Uterus (tissue), 4 donors: ENCODE data around the gene UBASH3A. TPM values are rescaled to one million over a fixed set of nuclear protein-coding genes. Genes with fewer than 3 reads are reported as not detected.

Experiments
- DNase-seq, 2 donors: peaks; one replicate each; pipeline ENCODE4 v3.0.0-alpha.2; 2019 to 2020
- H3K27ac ChIP-seq, 2 donors: fragments of 200-600 bp; sonication (generic); 1 replicate in 1 of 2; 2 replicates in 1 of 2; pipeline ENCODE4 v1.5.1; 2016 to 2018
- H3K27me3 ChIP-seq, 2 donors: fragments of 200-600 bp; sonication (generic); one replicate each; pipeline ENCODE4 v1.5.1; 2018 to 2019; ENCODE audit warnings: control low read depth in 1 of 2
- H3K36me3 ChIP-seq, 2 donors: fragments of 200-600 bp; sonication (generic); one replicate each; pipeline ENCODE4 v1.5.1; 2019; ENCODE audit warnings: control low read depth in 1 of 2
- H3K4me1 ChIP-seq, 2 donors: fragments of 200-600 bp; sonication (generic); one replicate each; pipeline ENCODE4 v1.5.1; 2018 to 2019; ENCODE audit warnings: control low read depth in 1 of 2
- H3K4me3 ChIP-seq, 2 donors: fragments of 200-600 bp; sonication (generic); 1 replicate in 1 of 2; 2 replicates in 1 of 2; pipeline ENCODE4 v1.5.1; 2018 to 2019; ENCODE audit warnings: mild to moderate bottlenecking in 1 of 2
- H3K9me3 ChIP-seq, 2 donors: fragments of 200-600 bp; sonication (generic); one replicate each; pipeline ENCODE4 v1.5.1; 2019; ENCODE audit warnings: control low read depth in 1 of 2
- POLR2A ChIP-seq, 2 donors: fragments of 450-650 bp; IDR thresholded peaks; one replicate each; pipeline ENCODE4 v1.6.1; 2016; ENCODE audit warnings: antibody characterized with exemption in 2 of 2, mild to moderate bottlenecking in 1 of 2, moderate library complexity in 1 of 2
- intact Hi-C: fragments of 100-400 bp; cut with DNase I; formaldehyde crosslinking; loops from one replicate; pipeline ENCODE4 v1.15.1; 2023; ENCODE audit warnings: low total_unique reads
- total RNA-seq, 4 donors: library from RNA; depleted of rRNA in 3 of 4; stranded (reverse); fragments of >200 nt in 3 of 4; gene quantifications; one replicate each; pipeline versions ENCODE4 v1.1.0 to v1.2.4, GENCODE V29; 2014 to 2023
- TF ChIP-seq, protein P1 (sequence below), 4 experiments: fragments of 200-600 bp in 2 of 4; fragments of 450-650 bp in 2 of 4; sonication (generic) in 2 of 4; IDR thresholded peaks; one replicate each; pipeline ENCODE4 v1.5.1; 2016 to 2019; ENCODE audit warnings: antibody characterized with exemption in 4 of 4, mild to moderate bottlenecking in 2 of 4, moderate library complexity in 1 of 4
- donor health status: DM: yes; HTN: yes; CAD: no.

UBASH3A gene
- total RNA-seq, 4 donors from 2014 or later: 0.79 to 1.0 TPM; not detected in 2

DNA sequence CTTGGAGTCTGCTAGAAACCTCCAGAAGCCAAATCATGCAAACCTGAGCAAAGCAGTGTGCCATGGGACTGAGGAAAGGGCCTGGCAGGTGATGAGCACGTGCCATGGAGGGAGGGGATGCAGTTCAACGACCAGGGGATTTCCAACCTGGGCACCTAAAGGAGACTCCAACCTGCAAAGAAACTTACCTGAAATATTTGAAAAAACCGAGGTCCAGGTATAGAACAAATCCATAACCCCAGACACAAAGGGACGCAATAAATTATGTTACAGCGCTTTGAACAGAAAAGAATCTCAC, 8.9 kb downstream of the UBASH3A start:
- intact Hi-C loops: no loop called here
- Histone ChIP-seq H3K27ac (no peak overlapping the region), H3K4me1 (no peaks in the 10 kb centered on the region), H3K9me3 (no peaks in the 10 kb centered on the region), H3K27me3 (peaks cover 0 to 5% of the 10 kb centered on the region in 2 donors), H3K4me3 (no peak overlapping the region), H3K36me3 (no peaks in the 10 kb centered on the region)
- TF ChIP-seq, protein P1, sequence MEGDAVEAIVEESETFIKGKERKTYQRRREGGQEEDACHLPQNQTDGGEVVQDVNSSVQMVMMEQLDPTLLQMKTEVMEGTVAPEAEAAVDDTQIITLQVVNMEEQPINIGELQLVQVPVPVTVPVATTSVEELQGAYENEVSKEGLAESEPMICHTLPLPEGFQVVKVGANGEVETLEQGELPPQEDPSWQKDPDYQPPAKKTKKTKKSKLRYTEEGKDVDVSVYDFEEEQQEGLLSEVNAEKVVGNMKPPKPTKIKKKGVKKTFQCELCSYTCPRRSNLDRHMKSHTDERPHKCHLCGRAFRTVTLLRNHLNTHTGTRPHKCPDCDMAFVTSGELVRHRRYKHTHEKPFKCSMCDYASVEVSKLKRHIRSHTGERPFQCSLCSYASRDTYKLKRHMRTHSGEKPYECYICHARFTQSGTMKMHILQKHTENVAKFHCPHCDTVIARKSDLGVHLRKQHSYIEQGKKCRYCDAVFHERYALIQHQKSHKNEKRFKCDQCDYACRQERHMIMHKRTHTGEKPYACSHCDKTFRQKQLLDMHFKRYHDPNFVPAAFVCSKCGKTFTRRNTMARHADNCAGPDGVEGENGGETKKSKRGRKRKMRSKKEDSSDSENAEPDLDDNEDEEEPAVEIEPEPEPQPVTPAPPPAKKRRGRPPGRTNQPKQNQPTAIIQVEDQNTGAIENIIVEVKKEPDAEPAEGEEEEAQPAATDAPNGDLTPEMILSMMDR (IDR thresholded peaks at IDR 0.05): no peak
- no peak for DNase-seq

DNA sequence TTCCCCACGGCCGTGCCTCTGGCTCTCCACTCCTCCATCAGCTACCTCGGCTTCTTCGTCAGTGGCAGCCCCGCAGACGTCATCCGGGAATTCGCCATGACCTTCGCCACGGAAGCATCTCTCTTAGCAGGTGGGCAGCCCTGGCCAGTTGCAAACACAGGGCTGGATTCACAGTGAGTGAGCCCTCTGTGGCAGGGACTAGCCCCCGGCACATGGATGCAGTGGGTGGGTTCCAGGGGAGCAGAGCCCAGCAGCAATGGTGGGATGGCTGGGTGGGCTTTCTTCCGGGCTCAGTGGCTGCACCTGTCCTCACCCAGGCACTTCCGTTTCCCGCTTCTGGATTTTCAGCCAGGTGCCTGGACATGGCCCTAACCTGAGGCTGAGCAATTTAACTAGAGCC, 9.4 kb downstream of the UBASH3A start:
- Histone ChIP-seq H3K4me3 (no peak overlapping the region), H3K4me1 (no peaks in the 10 kb centered on the region), H3K36me3 (no peaks in the 10 kb centered on the region), H3K27me3 (peaks cover 0 to 5% of the 10 kb centered on the region in 2 donors), H3K27ac (no peak overlapping the region), H3K9me3 (no peaks in the 10 kb centered on the region)
- no peak for TF ChIP-seq POLR2A (IDR thresholded peaks at IDR 0.05)
- TF ChIP-seq, protein P1 (IDR thresholded peaks at IDR 0.05): no peak
- DNase-seq: no peak
- intact Hi-C loops: no loop called here

DNA sequence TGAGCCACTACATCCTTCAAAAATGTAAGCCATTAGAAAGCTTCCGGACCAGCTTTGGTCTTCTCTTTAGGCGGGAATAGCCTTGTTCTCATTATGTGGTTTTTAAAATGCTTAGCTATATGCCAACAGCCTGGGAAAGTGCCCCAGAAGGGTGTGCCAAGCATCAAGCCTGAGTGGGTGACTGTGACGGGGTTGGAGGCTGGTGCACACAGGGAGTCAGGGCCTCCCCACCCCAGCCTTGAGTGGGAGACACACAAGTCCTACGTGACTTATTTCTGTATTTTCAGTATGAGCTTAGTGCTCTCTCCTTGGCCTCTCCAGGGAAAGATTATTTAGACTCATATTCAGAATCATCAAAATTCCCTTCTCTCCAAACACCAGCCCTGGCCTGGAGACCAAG, 9.8 kb downstream of the UBASH3A start:
- H3K4me1 ChIP-seq: no peaks in the 10 kb centered on the region
- DNase-seq: no peak
- H3K36me3 ChIP-seq: no peaks in the 10 kb centered on the region
- no peak overlapping the region for H3K4me3 ChIP-seq
- H3K27me3 ChIP-seq: peaks cover 0 to 5% of the 10 kb centered on the region in 2 donors
- intact Hi-C loops: no loop called here
- H3K27ac ChIP-seq: no peak overlapping the region
- no peak for TF ChIP-seq POLR2A (IDR thresholded peaks at IDR 0.05)
- TF ChIP-seq, protein P1 (IDR thresholded peaks at IDR 0.05): no peak
- no peaks in the 10 kb centered on the region for H3K9me3 ChIP-seq

DNA sequence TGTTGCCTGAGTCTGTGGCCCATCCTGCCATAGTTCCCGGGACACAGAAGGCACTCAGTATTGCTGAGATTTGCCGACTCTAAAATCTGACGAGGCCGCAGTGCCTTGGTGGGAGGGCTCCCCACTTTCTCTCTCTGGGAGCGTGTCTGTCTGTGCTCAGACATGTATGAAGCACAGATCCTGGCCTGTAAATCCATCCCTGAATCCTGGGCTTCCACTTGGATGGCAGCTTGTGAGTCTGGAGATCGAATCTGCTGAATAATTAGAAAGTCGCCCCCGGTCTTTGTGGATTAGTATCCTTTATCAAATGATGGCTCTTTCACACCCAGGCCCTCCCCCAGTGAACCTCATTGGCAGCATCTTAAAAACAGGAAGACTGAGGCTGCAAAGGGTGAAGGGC, 10.4 kb downstream of the UBASH3A start:
- Histone ChIP-seq H3K27me3 (peaks cover 0 to 5% of the 10 kb centered on the region in 2 donors), H3K36me3 (no peaks in the 10 kb centered on the region), H3K4me3 (no peak overlapping the region), H3K27ac (no peak overlapping the region), H3K9me3 (no peaks in the 10 kb centered on the region), H3K4me1 (no peaks in the 10 kb centered on the region)
- TF ChIP-seq, protein P1 (IDR thresholded peaks at IDR 0.05): no peak
- no peak for TF ChIP-seq POLR2A (IDR thresholded peaks at IDR 0.05)
- no peak for DNase-seq
- intact Hi-C loops: no loop called here

DNA sequence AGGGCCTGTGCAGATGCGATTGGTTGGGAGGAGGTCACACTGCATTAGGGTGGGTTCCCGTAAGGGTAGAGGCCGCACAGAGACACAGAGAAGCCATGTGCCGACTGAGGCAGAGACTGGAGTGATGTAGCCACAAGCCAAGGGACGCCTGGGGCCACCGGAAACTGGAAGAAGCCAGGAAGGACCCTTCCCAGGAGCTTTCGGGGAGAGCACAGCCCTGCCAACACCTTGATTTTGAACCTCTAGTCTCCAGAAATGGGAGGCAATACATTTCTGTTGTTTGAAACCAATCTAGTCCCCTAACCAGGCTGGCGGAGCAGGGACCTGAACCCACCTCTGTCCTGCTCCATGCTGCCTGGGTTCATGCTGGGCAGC, 10.8 kb downstream of the UBASH3A start:
- Histone ChIP-seq H3K27me3 (peaks cover 0 to 5% of the 10 kb centered on the region in 2 donors), H3K4me3 (no peak overlapping the region), H3K9me3 (no peaks in the 10 kb centered on the region), H3K27ac (no peak overlapping the region), H3K36me3 (no peaks in the 10 kb centered on the region), H3K4me1 (no peaks in the 10 kb centered on the region)
- intact Hi-C loops: no loop called here
- DNase-seq: no peak
- TF ChIP-seq, protein P1 (IDR thresholded peaks at IDR 0.05): no peak
- TF ChIP-seq POLR2A (IDR thresholded peaks at IDR 0.05): no peak
